ENCODE data around the gene LRP3.
A peak's percentile ranks its signal among the peaks of the same experiment; 100 is the strongest.
"Not testable (repeated sequence)": the region's sequence is repeated elsewhere in the genome, so short reads cannot be mapped to it uniquely, and the experiment has no call there.

The LRP3 gene

GRCh38 chr19:33211794-33212435, 17.8 kb downstream of the LRP3 start:
- Mint-ChIP-seq H3K36me3 (no peaks in the 10 kb centered on the region), H3K27ac (no peak overlapping the region), H3K9me3 (no peaks in the 10 kb centered on the region), H3K4me1 (peaks cover 3% of the 10 kb centered on the region), H3K27me3 (peaks cover 5% of the 10 kb centered on the region), H3K4me3 (no peak overlapping the region)
- ATAC-seq (ENCODE audit: low read depth) (no peak), DNase-seq (ENCODE audit: low spot score in 2 of 2) (no peak)

- no peak for ATAC-seq (ENCODE audit: low read depth)
- no peak for DNase-seq (ENCODE audit: low spot score in 2 of 2)
- Mint-ChIP-seq H3K27me3 (peaks cover 5% of the 10 kb centered on the region), H3K36me3 (no peaks in the 10 kb centered on the region), H3K4me3 (no peak overlapping the region), H3K27ac (no peak overlapping the region), H3K4me1 (peaks cover 3% of the 10 kb centered on the region), H3K9me3 (no peaks in the 10 kb centered on the region)
Measured at GRCh38 chr19:33212436-33213172, 18.5 kb downstream of the LRP3 start.

- H3K9me3 Mint-ChIP-seq: no peaks in the 10 kb centered on the region
- peaks cover 3% of the 10 kb centered on the region for H3K4me1 Mint-ChIP-seq
- H3K36me3 Mint-ChIP-seq: no peaks in the 10 kb centered on the region
- DNase-seq (ENCODE audit: low spot score in 2 of 2) (no peak), ATAC-seq (ENCODE audit: low read depth) (no peak)
- no peak overlapping the region for H3K27ac Mint-ChIP-seq
- H3K27me3 Mint-ChIP-seq: peaks cover 5% of the 10 kb centered on the region
- no peak overlapping the region for H3K4me3 Mint-ChIP-seq
Measured at GRCh38 chr19:33214596-33214995, 20.5 kb downstream of the LRP3 start.

- Mint-ChIP-seq H3K4me1 (peaks cover 3% of the 10 kb centered on the region), H3K27ac (no peak overlapping the region), H3K4me3 (no peak overlapping the region), H3K36me3 (no peaks in the 10 kb centered on the region), H3K9me3 (no peaks in the 10 kb centered on the region), H3K27me3 (peaks cover 9% of the 10 kb centered on the region)
- no peak for ATAC-seq (ENCODE audit: low read depth)
- no peak for DNase-seq (ENCODE audit: low spot score in 2 of 2)
Measured at GRCh38 chr19:33215438-33216197, 21.5 kb downstream of the LRP3 start.

- Mint-ChIP-seq H3K27me3 (peaks cover 13% of the 10 kb centered on the region), H3K9me3 (no peaks in the 10 kb centered on the region), H3K4me3 (no peak overlapping the region), H3K36me3 (no peaks in the 10 kb centered on the region), H3K4me1 (peaks cover 3% of the 10 kb centered on the region), H3K27ac (no peak overlapping the region)
- DNase-seq (ENCODE audit: low spot score in 2 of 2) (no peak), ATAC-seq (ENCODE audit: low read depth) (no peak)
Measured at GRCh38 chr19:33216198-33216830, 22.2 kb downstream of the LRP3 start.

- Mint-ChIP-seq H3K4me1 (peaks cover 3% of the 10 kb centered on the region), H3K27me3 (peaks cover 18% of the 10 kb centered on the region)
Measured at GRCh38 chr19:33217881-33218280, 23.8 kb downstream of the LRP3 start.

GRCh38 chr19:33219261-33219815, 25.2 kb downstream of the LRP3 start:
- Mint-ChIP-seq H3K4me1 (peaks cover 3% of the 10 kb centered on the region), H3K4me3 (no peak overlapping the region), H3K36me3 (no peaks in the 10 kb centered on the region), H3K9me3 (no peaks in the 10 kb centered on the region), H3K27ac (no peak overlapping the region), H3K27me3 (peaks cover 23% of the 10 kb centered on the region)
- DNase-seq (ENCODE audit: low spot score in 2 of 2): no peak
- no peak for ATAC-seq (ENCODE audit: low read depth)

More at GRCh38 chr19:33217881-33218280, 23.8 kb downstream of the LRP3 start:
- Mint-ChIP-seq H3K9me3 (no peaks in the 10 kb centered on the region), H3K36me3 (no peaks in the 10 kb centered on the region), H3K27ac (no peak overlapping the region), H3K4me3 (no peak overlapping the region)
- DNase-seq (ENCODE audit: low spot score in 2 of 2) (no peak), ATAC-seq (ENCODE audit: low read depth) (no peak)

GRCh38 chr19:33220115-33220514, 26.0 kb downstream of the LRP3 start:
- no peak overlapping the region for H3K27ac Mint-ChIP-seq
- H3K36me3 Mint-ChIP-seq: no peaks in the 10 kb centered on the region
- H3K4me1 Mint-ChIP-seq: peaks cover 3% of the 10 kb centered on the region
- no peak for ATAC-seq (ENCODE audit: low read depth)
- DNase-seq (ENCODE audit: low spot score in 2 of 2): no peak
- H3K9me3 Mint-ChIP-seq: no peaks in the 10 kb centered on the region
- H3K4me3 Mint-ChIP-seq: no peak overlapping the region
- H3K27me3 Mint-ChIP-seq: peaks cover 27% of the 10 kb centered on the region

GRCh38 chr19:33220735-33221134, 26.6 kb downstream of the LRP3 start:
- Mint-ChIP-seq H3K27me3 (peaks cover 27% of the 10 kb centered on the region), H3K4me1 (peaks cover 3% of the 10 kb centered on the region), H3K4me3 (no peak overlapping the region), H3K36me3 (no peaks in the 10 kb centered on the region), H3K27ac (no peak overlapping the region), H3K9me3 (no peaks in the 10 kb centered on the region)
- DNase-seq (ENCODE audit: low spot score in 2 of 2) (no peak), ATAC-seq (ENCODE audit: low read depth) (no peak)

GRCh38 chr19:33221638-33222037, 27.5 kb downstream of the LRP3 start:
- no peak for DNase-seq (ENCODE audit: low spot score in 2 of 2)
- no peak for ATAC-seq (ENCODE audit: low read depth)
- H3K4me1 Mint-ChIP-seq: peaks cover 3% of the 10 kb centered on the region
- H3K9me3 Mint-ChIP-seq: no peaks in the 10 kb centered on the region
- H3K27me3 Mint-ChIP-seq: peaks cover 30% of the 10 kb centered on the region
- peaks cover 2% of the 10 kb centered on the region for H3K36me3 Mint-ChIP-seq
- no peak overlapping the region for H3K4me3 Mint-ChIP-seq
- no peak overlapping the region for H3K27ac Mint-ChIP-seq

- DNase-seq (ENCODE audit: low spot score in 2 of 2); H3K4me1 Mint-ChIP-seq; H3K27ac Mint-ChIP-seq; H3K4me3 Mint-ChIP-seq; H3K9me3 Mint-ChIP-seq; H3K36me3 Mint-ChIP-seq; ATAC-seq (ENCODE audit: low read depth): not testable (repeated sequence)
- H3K27me3 Mint-ChIP-seq: peaks cover 32% of the 10 kb centered on the region
Measured at GRCh38 chr19:33222255-33222654, 28.1 kb downstream of the LRP3 start.

GRCh38 chr19:33224694-33225457, 30.7 kb downstream of the LRP3 start:
- peaks cover 7% of the 10 kb centered on the region for H3K36me3 Mint-ChIP-seq

GRCh38 chr19:33225458-33225926, 31.4 kb downstream of the LRP3 start, which contains the start of gene SLC7A10:
Gene SLC7A10 (minus strand): TSS chr19:33225850. CDS start chr19:33225703, 147 bp downstream.
- DNase-seq (ENCODE audit: low spot score in 2 of 2) (no peak), ATAC-seq (ENCODE audit: low read depth) (no peak)
- H3K4me3 Mint-ChIP-seq: peak within 1 kb of the TSS; percentile 49
- no peak within 1 kb of the TSS for H3K27ac Mint-ChIP-seq
- H3K27me3 Mint-ChIP-seq: peaks cover 43% of the 10 kb centered on the region
- peaks cover 3% of the 10 kb centered on the region for H3K4me1 Mint-ChIP-seq
- H3K9me3 Mint-ChIP-seq: peaks cover 13% of the 10 kb centered on the region
- H3K36me3 Mint-ChIP-seq: peaks cover 7% of the 10 kb centered on the region

More at GRCh38 chr19:33224694-33225457, 30.7 kb downstream of the LRP3 start:
- ATAC-seq (ENCODE audit: low read depth) (no peak), DNase-seq (ENCODE audit: low spot score in 2 of 2) (no peak)
- H3K9me3 Mint-ChIP-seq: peaks cover 13% of the 10 kb centered on the region
- peaks cover 3% of the 10 kb centered on the region for H3K4me1 Mint-ChIP-seq
- no peak overlapping the region for H3K4me3 Mint-ChIP-seq
- no peak overlapping the region for H3K27ac Mint-ChIP-seq
- peaks cover 45% of the 10 kb centered on the region for H3K27me3 Mint-ChIP-seq
